ENCODE data around the gene TPP2. TPM values are rescaled to one million over a fixed set of nuclear protein-coding genes. Genes with fewer than 3 reads are reported as not detected.

TPP2 gene
- polyA plus RNA-seq, 1 donor from 2014 or later, result 45.4 TPM

DNA sequence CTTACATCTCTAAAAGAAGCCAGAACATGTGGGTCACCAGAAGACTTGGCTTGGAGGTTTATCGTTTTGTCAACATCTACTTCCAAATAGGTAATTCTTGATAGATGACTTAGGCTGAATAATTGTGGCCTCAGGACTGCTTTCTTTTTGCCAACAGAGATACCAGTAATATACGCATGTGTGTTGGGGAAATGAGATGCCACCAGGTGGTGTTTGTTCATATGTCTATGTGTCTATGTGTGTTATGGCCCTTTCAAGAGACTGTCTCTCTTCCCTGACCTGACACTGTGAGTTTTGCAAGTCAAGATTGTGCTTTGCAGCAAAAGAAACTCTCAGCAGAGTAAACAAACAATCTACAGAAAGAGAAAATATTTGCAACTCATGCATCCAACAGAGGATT lies 129.6 kb downstream of the TPP2 start:
- Histone ChIP-seq H3K9ac (ENCODE audit: low read length) (no peak overlapping the region), H2AFZ (ENCODE audit: low read depth, low read length) (no peak overlapping the region), H3K9me2 (ENCODE audit: insufficient read depth, low read length) (no peaks in the 10 kb centered on the region), H3K79me2 (replicated peaks; ENCODE audit: insufficient read depth, low read length) (no peaks in the 10 kb centered on the region), H3K27ac (ENCODE audit: low read length) (no peak overlapping the region), H3F3A (ENCODE audit: insufficient read depth, low read length, poor library complexity, severe bottlenecking) (no peaks in the 10 kb centered on the region), H3K4me3 (ENCODE audit: low read length) (no peak overlapping the region), H3K36me3 (ENCODE audit: insufficient read depth, low read length) (no peaks in the 10 kb centered on the region), H3K27me3 (ENCODE audit: insufficient read depth, low read depth, low read length) (no peaks in the 10 kb centered on the region), H4K20me1 (ENCODE audit: insufficient read depth) (no peaks in the 10 kb centered on the region), H3K9me3 (ENCODE audit: low read length) (no peaks in the 10 kb centered on the region), H3K4me2 (ENCODE audit: low read length) (no peak overlapping the region)
- TF ChIP-seq, protein P1, sequence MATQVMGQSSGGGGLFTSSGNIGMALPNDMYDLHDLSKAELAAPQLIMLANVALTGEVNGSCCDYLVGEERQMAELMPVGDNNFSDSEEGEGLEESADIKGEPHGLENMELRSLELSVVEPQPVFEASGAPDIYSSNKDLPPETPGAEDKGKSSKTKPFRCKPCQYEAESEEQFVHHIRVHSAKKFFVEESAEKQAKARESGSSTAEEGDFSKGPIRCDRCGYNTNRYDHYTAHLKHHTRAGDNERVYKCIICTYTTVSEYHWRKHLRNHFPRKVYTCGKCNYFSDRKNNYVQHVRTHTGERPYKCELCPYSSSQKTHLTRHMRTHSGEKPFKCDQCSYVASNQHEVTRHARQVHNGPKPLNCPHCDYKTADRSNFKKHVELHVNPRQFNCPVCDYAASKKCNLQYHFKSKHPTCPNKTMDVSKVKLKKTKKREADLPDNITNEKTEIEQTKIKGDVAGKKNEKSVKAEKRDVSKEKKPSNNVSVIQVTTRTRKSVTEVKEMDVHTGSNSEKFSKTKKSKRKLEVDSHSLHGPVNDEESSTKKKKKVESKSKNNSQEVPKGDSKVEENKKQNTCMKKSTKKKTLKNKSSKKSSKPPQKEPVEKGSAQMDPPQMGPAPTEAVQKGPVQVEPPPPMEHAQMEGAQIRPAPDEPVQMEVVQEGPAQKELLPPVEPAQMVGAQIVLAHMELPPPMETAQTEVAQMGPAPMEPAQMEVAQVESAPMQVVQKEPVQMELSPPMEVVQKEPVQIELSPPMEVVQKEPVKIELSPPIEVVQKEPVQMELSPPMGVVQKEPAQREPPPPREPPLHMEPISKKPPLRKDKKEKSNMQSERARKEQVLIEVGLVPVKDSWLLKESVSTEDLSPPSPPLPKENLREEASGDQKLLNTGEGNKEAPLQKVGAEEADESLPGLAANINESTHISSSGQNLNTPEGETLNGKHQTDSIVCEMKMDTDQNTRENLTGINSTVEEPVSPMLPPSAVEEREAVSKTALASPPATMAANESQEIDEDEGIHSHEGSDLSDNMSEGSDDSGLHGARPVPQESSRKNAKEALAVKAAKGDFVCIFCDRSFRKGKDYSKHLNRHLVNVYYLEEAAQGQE (IDR thresholded peaks at IDR 0.05; ENCODE audit: borderline replicate concordance), result no peak
- TF ChIP-seq, protein P2, sequence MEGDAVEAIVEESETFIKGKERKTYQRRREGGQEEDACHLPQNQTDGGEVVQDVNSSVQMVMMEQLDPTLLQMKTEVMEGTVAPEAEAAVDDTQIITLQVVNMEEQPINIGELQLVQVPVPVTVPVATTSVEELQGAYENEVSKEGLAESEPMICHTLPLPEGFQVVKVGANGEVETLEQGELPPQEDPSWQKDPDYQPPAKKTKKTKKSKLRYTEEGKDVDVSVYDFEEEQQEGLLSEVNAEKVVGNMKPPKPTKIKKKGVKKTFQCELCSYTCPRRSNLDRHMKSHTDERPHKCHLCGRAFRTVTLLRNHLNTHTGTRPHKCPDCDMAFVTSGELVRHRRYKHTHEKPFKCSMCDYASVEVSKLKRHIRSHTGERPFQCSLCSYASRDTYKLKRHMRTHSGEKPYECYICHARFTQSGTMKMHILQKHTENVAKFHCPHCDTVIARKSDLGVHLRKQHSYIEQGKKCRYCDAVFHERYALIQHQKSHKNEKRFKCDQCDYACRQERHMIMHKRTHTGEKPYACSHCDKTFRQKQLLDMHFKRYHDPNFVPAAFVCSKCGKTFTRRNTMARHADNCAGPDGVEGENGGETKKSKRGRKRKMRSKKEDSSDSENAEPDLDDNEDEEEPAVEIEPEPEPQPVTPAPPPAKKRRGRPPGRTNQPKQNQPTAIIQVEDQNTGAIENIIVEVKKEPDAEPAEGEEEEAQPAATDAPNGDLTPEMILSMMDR (IDR thresholded peaks at IDR 0.05; ENCODE audit: poor library complexity, severe bottlenecking), result no peak
- TF ChIP-seq RAD21 (conservative IDR thresholded peaks at IDR 0.05) (no peak), EZH2 (IDR thresholded peaks at IDR 0.05; ENCODE audit: borderline replicate concordance, insufficient read depth, low read length, poor library complexity, severe bottlenecking) (no peak), SMC3 (conservative IDR thresholded peaks at IDR 0.05; ENCODE audit: poor library complexity) (no peak), EP300 (conservative IDR thresholded peaks at IDR 0.05; ENCODE audit: poor library complexity, severe bottlenecking) (no peak), POLR2AphosphoS5 (IDR thresholded peaks at IDR 0.05) (no peak), TAF1 (IDR thresholded peaks at IDR 0.05; ENCODE audit: low read depth) (no peak), MXI1 (conservative IDR thresholded peaks at IDR 0.05; ENCODE audit: poor library complexity, severe bottlenecking) (no peak)

Other genes starting within 250 kb of the TPP2 start
- 35.6 and 36.4 TPM in 2 replicates for gene FGF14, start 194.9 kb upstream of the TPP2 start, polyA plus RNA-seq
- gene METTL21C, start 98.1 kb downstream of the TPP2 start, polyA plus RNA-seq, result not detected in 2 replicates
- gene TEX30, start 176.8 kb downstream of the TPP2 start, polyA plus RNA-seq, result 16.4 and 29.9 TPM in 2 replicates
- 31.7 and 51.7 TPM in 2 replicates for gene POGLUT2, start 202.0 kb downstream of the TPP2 start, polyA plus RNA-seq
- 57.7 and 60.7 TPM in 2 replicates for gene BIVM, start 202.1 kb downstream of the TPP2 start, polyA plus RNA-seq
- gene ERCC5, start 249.0 kb downstream of the TPP2 start, polyA plus RNA-seq, result 43.1 and 67.5 TPM in 2 replicates

Measured in neural cell (in vitro differentiated cells).